HEK293 (cell line): ENCODE measurements around the gene TTC23.

ENCODE experiments used
- CTCF ChIA-PET: fragments of 350-600 bp; formaldehyde crosslinking; extraction: SDS; loops from one replicate; lab custom pipeline; 2021; ENCODE audit warnings: antibody characterized with exemption; lab: Yijun Ruan, JAX
- POLR2A ChIA-PET: fragments of 300-600 bp; formaldehyde crosslinking; extraction: SDS; loops from one replicate; lab custom pipeline; 2020; ENCODE audit warnings: antibody characterized with exemption, inconsistent platforms; lab: Yijun Ruan, JAX
- H3K27ac ChIP-seq: fragments of 200-500 bp; sonication (Bioruptor generic); 2 replicates; pipeline ENCODE4 v1.5.1; 2014; ENCODE audit warnings: low read depth, low read length, control low read depth, inconsistent platforms; ENCODE audit errors: extremely low read depth
- H3K36me3 ChIP-seq, 2 experiments: fragments of 200-500 bp in 1 of 2; sonication (Bioruptor generic) in 1 of 2; 1 replicate in 1 of 2; 2 replicates in 1 of 2; pipeline ENCODE4 v1.5.1; 2014 to 2017; ENCODE audit warnings: inconsistent platforms in 2 of 2, low read length in 2 of 2; ENCODE audit not compliant: control insufficient read depth in 2 of 2, insufficient read depth in 1 of 2
- H3K4me1 ChIP-seq: fragments of 200-500 bp; sonication (Bioruptor generic); 2 replicates; pipeline ENCODE4 v1.5.1; 2014; ENCODE audit warnings: mild to moderate bottlenecking, low read length, inconsistent platforms; ENCODE audit not compliant: control insufficient read depth, insufficient read depth
- H3K4me3 ChIP-seq: 2 replicates; pipeline ENCODE4 v1.5.1; 2011; ENCODE audit warnings: low read depth, mild to moderate bottlenecking, control low read depth, low read length, moderate library complexity
- H3K9me3 ChIP-seq: fragments of 200-500 bp; sonication (Bioruptor generic); 2 replicates; pipeline ENCODE4 v1.5.1; 2014; ENCODE audit warnings: low read depth, low read length, inconsistent platforms; ENCODE audit not compliant: control insufficient read depth, insufficient read depth
- EGR2 ChIP-seq: fragments of 450-650 bp; formaldehyde crosslinking; IDR thresholded peaks from 2 replicates; pipeline ENCODE4 v1.5.1; 2016; ENCODE audit warnings: low read depth, missing biosample characterization, missing genetic modification characterization
- HOXC10 ChIP-seq: sonication (generic); formaldehyde crosslinking; IDR thresholded peaks from 2 replicates; pipeline ENCODE4 v1.8.1; 2023; ENCODE audit warnings: mild to moderate bottlenecking, missing genetic modification reagents
- INSM2 ChIP-seq: fragments of 450-650 bp; formaldehyde crosslinking; IDR thresholded peaks from 2 replicates; pipeline ENCODE4 v1.5.1; 2016; ENCODE audit warnings: missing biosample characterization, missing genetic modification characterization
- MEIS1 ChIP-seq: sonication (generic); formaldehyde crosslinking; IDR thresholded peaks from 2 replicates; pipeline ENCODE4 v1.8.1; 2022; ENCODE audit warnings: missing genetic modification reagents, mild to moderate bottlenecking, borderline replicate concordance
- SP2 ChIP-seq: fragments of 450-650 bp; formaldehyde crosslinking; IDR thresholded peaks from 2 replicates; pipeline ENCODE4 v1.5.1; 2016; ENCODE audit warnings: missing biosample characterization, missing genetic modification characterization
- ZBTB26 ChIP-seq: fragments of 450-650 bp; formaldehyde crosslinking; optimal IDR thresholded peaks from 2 replicates; pipeline ENCODE3; 2016; ENCODE audit warnings: missing biosample characterization, mild to moderate bottlenecking, missing genetic modification characterization
- ZBTB6 ChIP-seq: fragments of 450-650 bp; formaldehyde crosslinking; IDR thresholded peaks from 2 replicates; pipeline ENCODE4 v1.5.1; 2017; ENCODE audit warnings: missing biosample characterization, missing genetic modification characterization
- ZBTB8A ChIP-seq: fragments of 450-650 bp; formaldehyde crosslinking; IDR thresholded peaks from 2 replicates; pipeline ENCODE4 v1.5.1; 2016; ENCODE audit warnings: missing biosample characterization, missing genetic modification characterization
- ZFHX2 ChIP-seq: fragments of 450-650 bp; formaldehyde crosslinking; conservative IDR thresholded peaks from 2 replicates; pipeline ENCODE4 v1.5.1; 2016; ENCODE audit warnings: missing biosample characterization, missing genetic modification characterization
- ZIC2 ChIP-seq: fragments of 450-650 bp; formaldehyde crosslinking; IDR thresholded peaks from 2 replicates; pipeline ENCODE4 v1.5.1; 2016; ENCODE audit warnings: missing biosample characterization, missing genetic modification characterization
- ZNF146 ChIP-seq: fragments of 450-650 bp; formaldehyde crosslinking; IDR thresholded peaks from 2 replicates; pipeline ENCODE4 v1.5.1; 2016; ENCODE audit warnings: missing biosample characterization, missing genetic modification characterization
- ZNF157 ChIP-seq: fragments of 450-650 bp; formaldehyde crosslinking; IDR thresholded peaks from 2 replicates; pipeline ENCODE4 v1.5.1; 2016; ENCODE audit warnings: missing biosample characterization, missing genetic modification characterization
- ZNF169 ChIP-seq: fragments of 450-650 bp; formaldehyde crosslinking; IDR thresholded peaks from 2 replicates; pipeline ENCODE4 v1.5.1; 2016; ENCODE audit warnings: missing biosample characterization, missing genetic modification characterization
- ZNF302 ChIP-seq: fragments of 450-650 bp; formaldehyde crosslinking; IDR thresholded peaks from 2 replicates; pipeline ENCODE4 v1.5.1; 2016; ENCODE audit warnings: missing biosample characterization, missing genetic modification characterization, low read depth
- ZNF341 ChIP-seq: fragments of 450-650 bp; formaldehyde crosslinking; IDR thresholded peaks from 2 replicates; pipeline ENCODE4; 2016; ENCODE audit warnings: low read depth, missing biosample characterization, missing genetic modification characterization
- ZNF423 ChIP-seq: fragments of 450-650 bp; formaldehyde crosslinking; IDR thresholded peaks from 2 replicates; pipeline ENCODE4 v1.5.1; 2016; ENCODE audit warnings: missing biosample characterization, missing genetic modification characterization
- ZNF473 ChIP-seq: fragments of 450-650 bp; formaldehyde crosslinking; IDR thresholded peaks from 2 replicates; pipeline ENCODE4 v1.5.1; 2017; ENCODE audit warnings: missing biosample characterization, missing genetic modification characterization
- ZNF561 ChIP-seq: fragments of 450-650 bp; IDR thresholded peaks from 2 replicates; pipeline ENCODE4 v1.5.1; 2018; ENCODE audit warnings: missing biosample characterization, missing genetic modification characterization, borderline replicate concordance
- ZNF785 ChIP-seq: fragments of 450-650 bp; formaldehyde crosslinking; IDR thresholded peaks from 2 replicates; pipeline ENCODE4 v1.5.1; 2016; ENCODE audit warnings: missing biosample characterization, missing genetic modification characterization
- ZNF791 ChIP-seq: fragments of 450-650 bp; formaldehyde crosslinking; IDR thresholded peaks from 2 replicates; pipeline ENCODE4 v1.5.1; 2016; ENCODE audit warnings: missing biosample characterization, missing genetic modification characterization
- ZSCAN30 ChIP-seq: fragments of 450-650 bp; IDR thresholded peaks from 2 replicates; pipeline ENCODE4 v1.5.1; 2018; ENCODE audit warnings: missing biosample characterization, mild to moderate bottlenecking, missing genetic modification characterization, moderate library complexity
- TF ChIP-seq, protein P1 (sequence below): fragments of 450-650 bp; formaldehyde crosslinking; IDR thresholded peaks from 2 replicates; pipeline ENCODE4 v1.5.1; 2016; ENCODE audit warnings: missing biosample characterization, missing genetic modification characterization, low read depth
- TF ChIP-seq, protein P2 (sequence below): fragments of 450-650 bp; formaldehyde crosslinking; IDR thresholded peaks from 2 replicates; pipeline ENCODE4 v1.5.1; 2017; ENCODE audit warnings: missing biosample characterization, missing genetic modification characterization
- TF ChIP-seq, protein P3 (sequence below): fragments of 450-650 bp; formaldehyde crosslinking; IDR thresholded peaks from 2 replicates; pipeline ENCODE4 v1.5.1; 2016; ENCODE audit warnings: missing biosample characterization, missing genetic modification characterization

The TTC23 gene

GRCh38 chr15:99250857-99251841 is 1.8 kb upstream of the TTC23 start, which contains the start of gene LRRC28 (continued):
- TF ChIP-seq ZNF341: peak; percentile 49
- 0 out of 2 replicates have a peak, but pooled peaks have one; percentile 38 for TF ChIP-seq HOXC10 (CRISPR knock-in tag)
- peak; percentile 97 for TF ChIP-seq SP2 (tag by site-specific recombination)
- TF ChIP-seq, protein P1, sequence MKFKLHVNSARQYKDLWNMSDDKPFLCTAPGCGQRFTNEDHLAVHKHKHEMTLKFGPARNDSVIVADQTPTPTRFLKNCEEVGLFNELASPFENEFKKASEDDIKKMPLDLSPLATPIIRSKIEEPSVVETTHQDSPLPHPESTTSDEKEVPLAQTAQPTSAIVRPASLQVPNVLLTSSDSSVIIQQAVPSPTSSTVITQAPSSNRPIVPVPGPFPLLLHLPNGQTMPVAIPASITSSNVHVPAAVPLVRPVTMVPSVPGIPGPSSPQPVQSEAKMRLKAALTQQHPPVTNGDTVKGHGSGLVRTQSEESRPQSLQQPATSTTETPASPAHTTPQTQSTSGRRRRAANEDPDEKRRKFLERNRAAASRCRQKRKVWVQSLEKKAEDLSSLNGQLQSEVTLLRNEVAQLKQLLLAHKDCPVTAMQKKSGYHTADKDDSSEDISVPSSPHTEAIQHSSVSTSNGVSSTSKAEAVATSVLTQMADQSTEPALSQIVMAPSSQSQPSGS (tag by site-specific recombination): no peak
- TF ChIP-seq ZBTB26 (tag by site-specific recombination): peak; percentile 34
- 0 out of 2 replicates have a peak, but pooled peaks have one; percentile 2 for TF ChIP-seq ZNF146 (tag by site-specific recombination)
- TF ChIP-seq, protein P2, sequence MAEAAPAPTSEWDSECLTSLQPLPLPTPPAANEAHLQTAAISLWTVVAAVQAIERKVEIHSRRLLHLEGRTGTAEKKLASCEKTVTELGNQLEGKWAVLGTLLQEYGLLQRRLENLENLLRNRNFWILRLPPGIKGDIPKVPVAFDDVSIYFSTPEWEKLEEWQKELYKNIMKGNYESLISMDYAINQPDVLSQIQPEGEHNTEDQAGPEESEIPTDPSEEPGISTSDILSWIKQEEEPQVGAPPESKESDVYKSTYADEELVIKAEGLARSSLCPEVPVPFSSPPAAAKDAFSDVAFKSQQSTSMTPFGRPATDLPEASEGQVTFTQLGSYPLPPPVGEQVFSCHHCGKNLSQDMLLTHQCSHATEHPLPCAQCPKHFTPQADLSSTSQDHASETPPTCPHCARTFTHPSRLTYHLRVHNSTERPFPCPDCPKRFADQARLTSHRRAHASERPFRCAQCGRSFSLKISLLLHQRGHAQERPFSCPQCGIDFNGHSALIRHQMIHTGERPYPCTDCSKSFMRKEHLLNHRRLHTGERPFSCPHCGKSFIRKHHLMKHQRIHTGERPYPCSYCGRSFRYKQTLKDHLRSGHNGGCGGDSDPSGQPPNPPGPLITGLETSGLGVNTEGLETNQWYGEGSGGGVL: peak; percentile 96; the same call in 1 of the 2 replicates
- peak; percentile 12; the same call in 1 of the 2 replicates for TF ChIP-seq ZFHX2 (tag by site-specific recombination)

DNA sequence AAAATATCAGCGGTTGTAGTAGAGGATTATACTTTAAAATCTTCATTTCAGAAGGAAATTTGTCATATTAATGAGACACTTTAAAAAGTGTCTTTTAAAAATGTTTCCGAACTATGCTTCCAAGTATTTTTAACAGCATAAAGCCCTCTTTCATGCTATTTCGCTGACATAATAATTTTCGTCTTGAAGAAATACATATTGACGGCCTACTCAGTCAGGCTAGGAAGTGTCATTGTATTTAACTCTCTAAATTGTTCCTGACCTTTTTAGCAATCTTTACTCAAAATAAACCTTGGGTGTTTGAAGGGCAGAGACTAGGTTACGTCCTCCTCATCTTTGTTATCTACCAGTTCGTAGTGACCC is 1.1 kb upstream of the TTC23 start:
- no peaks in the 10 kb centered on the region for H3K9me3 ChIP-seq
- TF ChIP-seq ZNF157 (tag by site-specific recombination): no peak
- TF ChIP-seq ZNF561 (tag by site-specific recombination): no peak
- no peak for TF ChIP-seq ZNF169 (tag by site-specific recombination)
- TF ChIP-seq ZBTB6 (tag by site-specific recombination): no peak
- TF ChIP-seq ZNF423 (tag by site-specific recombination): no peak
- TF ChIP-seq INSM2 (tag by site-specific recombination): no peak
- TF ChIP-seq MEIS1 (CRISPR knock-in tag): no peak
- no peak for TF ChIP-seq ZNF791 (tag by site-specific recombination)
- TF ChIP-seq, protein P3, sequence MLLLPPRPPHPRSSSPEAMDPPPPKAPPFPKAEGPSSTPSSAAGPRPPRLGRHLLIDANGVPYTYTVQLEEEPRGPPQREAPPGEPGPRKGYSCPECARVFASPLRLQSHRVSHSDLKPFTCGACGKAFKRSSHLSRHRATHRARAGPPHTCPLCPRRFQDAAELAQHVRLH (tag by site-specific recombination): no peak
- TF ChIP-seq ZSCAN30 (tag by site-specific recombination): no peak
- TF ChIP-seq ZNF341: no peak
- no peak for TF ChIP-seq ZNF302 (tag by site-specific recombination)
- no peak for TF ChIP-seq EGR2 (tag by site-specific recombination)
- TF ChIP-seq ZNF785 (tag by site-specific recombination): no peak
- no peak for TF ChIP-seq ZBTB8A (tag by site-specific recombination)
- no peak for TF ChIP-seq ZNF473 (tag by site-specific recombination)
- no peak for TF ChIP-seq ZIC2 (tag by site-specific recombination)
- H3K4me1 ChIP-seq: peaks cover 18% of the 10 kb centered on the region; the same call in 1 of the 2 replicates
- ChIA-PET POLR2A (interaction anchor here (0.5 to 2.9 kb wide), 6 partner anchors 9 to 316 kb away, joined by 3 to 14 read pairs (median 4); partner anchors contain the start of gene MEF2A), CTCF (interaction anchor here (0.5 to 4.9 kb wide), 5 partner anchors 22 to 1089 kb away, joined by 3 to 36 read pairs (median 3); no protein-coding TSS in a partner anchor)
- H3K27ac ChIP-seq: peak overlapping the region; percentile 93
- peak overlapping the region; percentile 68 for H3K4me3 ChIP-seq
- no peaks in the 10 kb centered on the region for H3K36me3 ChIP-seq
